ENCODE data around the gene C15orf61.

DNA sequence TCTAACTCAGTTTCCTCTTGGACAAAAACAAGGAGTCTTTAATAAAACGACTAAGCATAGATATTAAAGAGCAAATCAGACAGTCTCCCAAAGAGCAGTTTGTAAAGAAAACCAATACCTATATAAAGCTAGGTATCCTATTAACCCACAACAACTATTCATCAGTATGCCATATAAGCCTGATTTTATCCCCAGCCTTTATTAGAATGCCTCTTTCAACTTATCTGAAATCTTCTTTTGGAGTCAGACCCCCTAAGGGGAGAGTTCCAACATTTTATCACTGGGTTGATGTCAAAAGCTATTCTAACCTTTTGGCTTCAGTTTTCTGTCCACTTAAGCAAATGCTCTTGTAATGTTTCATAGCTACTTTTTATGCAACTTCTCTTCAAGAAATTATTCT, 39.4 kb downstream of the C15orf61 start:
- TF ChIP-seq, protein P1, sequence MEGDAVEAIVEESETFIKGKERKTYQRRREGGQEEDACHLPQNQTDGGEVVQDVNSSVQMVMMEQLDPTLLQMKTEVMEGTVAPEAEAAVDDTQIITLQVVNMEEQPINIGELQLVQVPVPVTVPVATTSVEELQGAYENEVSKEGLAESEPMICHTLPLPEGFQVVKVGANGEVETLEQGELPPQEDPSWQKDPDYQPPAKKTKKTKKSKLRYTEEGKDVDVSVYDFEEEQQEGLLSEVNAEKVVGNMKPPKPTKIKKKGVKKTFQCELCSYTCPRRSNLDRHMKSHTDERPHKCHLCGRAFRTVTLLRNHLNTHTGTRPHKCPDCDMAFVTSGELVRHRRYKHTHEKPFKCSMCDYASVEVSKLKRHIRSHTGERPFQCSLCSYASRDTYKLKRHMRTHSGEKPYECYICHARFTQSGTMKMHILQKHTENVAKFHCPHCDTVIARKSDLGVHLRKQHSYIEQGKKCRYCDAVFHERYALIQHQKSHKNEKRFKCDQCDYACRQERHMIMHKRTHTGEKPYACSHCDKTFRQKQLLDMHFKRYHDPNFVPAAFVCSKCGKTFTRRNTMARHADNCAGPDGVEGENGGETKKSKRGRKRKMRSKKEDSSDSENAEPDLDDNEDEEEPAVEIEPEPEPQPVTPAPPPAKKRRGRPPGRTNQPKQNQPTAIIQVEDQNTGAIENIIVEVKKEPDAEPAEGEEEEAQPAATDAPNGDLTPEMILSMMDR (conservative IDR thresholded peaks at IDR 0.05), result no peak
- no peak for TF ChIP-seq ZFX (IDR thresholded peaks at IDR 0.05)

Data from C4-2B (cell line).